SHP77 treated with DMSO at 0.1 percent for 48 hours (cell line): ENCODE data around the gene RNGTT.

Experiments used
- DNase-seq: peaks from one replicate; lab custom pipeline; 2025; lab: John Stamatoyannopoulos, UW

Gene RNGTT

GRCh38 chr6:88586371-88587149 lies 376.9 kb downstream of the RNGTT start:
- no peak for DNase-seq

- DNase-seq = no peak
Observed at GRCh38 chr6:88585276-88585692, 378.1 kb downstream of the RNGTT start.

DNA sequence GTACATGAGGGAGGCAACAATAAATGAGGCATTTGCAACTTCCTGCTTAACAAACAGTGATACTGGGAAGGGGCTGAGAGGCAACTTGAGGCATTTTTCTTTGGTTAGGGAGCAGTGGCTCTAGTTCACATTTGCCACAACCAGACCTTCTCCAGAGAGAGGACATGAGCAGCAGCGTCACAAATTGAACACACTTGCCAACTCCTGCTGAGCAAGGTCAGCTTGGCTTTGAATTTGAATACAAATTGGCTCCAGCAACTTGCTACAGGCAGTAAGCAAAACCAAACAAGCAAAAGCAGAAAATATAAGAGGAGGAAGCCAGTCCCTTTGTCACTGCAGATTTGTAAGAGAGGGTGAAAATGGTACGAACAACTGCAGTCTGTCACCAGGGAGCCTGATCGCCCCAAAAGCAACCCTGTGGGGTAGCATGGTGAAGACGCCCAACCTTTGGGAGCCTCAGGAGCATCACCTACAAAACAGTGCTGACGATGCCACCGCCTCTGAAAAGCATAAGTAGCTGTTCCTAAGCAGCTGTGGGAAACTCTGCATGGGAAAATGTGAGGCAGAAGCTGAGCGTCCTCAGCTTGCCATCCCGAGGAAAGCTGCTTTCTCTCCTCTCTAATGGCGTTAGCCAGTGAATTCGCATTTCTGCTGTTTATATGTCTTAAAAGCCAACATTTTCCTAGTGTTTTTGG lies 378.7 kb downstream of the RNGTT start:
- DNase-seq = no peak

GRCh38 chr6:88577461-88577860 lies 386.0 kb downstream of the RNGTT start:
- DNase-seq = no peak

DNA sequence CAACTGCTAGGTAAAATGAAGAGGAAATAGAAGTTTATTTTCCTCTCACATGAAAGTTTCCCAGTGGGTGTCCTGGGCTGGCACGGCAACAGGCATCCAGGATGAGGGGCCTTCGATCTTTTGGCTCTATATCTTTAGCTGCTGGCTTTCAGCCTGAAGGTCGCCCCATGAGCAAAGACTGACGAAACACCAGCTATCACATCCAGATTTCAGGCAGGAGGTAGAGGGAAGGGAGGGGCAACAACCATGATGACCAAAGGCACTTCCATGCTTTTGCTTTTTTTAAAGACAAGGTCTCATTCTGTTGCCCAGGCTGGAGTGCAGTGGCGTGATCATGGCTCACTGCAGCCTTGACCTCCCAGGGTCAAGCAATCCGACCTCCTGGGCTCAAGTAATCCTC lies 387.9 kb downstream of the RNGTT start:
- DNase-seq = no peak

DNA sequence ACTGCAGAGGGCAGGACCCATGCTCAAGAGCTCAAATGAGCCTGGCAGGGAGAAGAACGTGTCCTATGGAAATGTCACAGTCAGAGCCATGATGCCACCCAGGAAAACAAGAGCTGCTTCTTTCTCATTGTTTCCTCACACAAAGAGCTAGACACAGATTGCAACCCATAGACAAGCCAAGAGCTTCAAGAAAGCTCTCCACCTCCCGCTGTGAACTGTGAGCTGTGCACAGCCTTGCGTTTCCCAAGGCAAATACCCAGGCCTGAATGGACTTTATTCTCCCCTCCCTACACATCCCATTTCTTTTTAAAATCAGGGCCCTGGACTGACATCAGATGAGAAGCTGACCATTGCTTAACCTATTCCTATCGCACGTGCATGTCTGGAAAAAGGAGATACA lies 388.8 kb downstream of the RNGTT start:
- no peak for DNase-seq

- DNase-seq = no peak
Observed at GRCh38 chr6:88574031-88574430, 389.4 kb downstream of the RNGTT start.

- DNase-seq = no peak
Observed at GRCh38 chr6:88573561-88573960, 389.9 kb downstream of the RNGTT start.

DNA sequence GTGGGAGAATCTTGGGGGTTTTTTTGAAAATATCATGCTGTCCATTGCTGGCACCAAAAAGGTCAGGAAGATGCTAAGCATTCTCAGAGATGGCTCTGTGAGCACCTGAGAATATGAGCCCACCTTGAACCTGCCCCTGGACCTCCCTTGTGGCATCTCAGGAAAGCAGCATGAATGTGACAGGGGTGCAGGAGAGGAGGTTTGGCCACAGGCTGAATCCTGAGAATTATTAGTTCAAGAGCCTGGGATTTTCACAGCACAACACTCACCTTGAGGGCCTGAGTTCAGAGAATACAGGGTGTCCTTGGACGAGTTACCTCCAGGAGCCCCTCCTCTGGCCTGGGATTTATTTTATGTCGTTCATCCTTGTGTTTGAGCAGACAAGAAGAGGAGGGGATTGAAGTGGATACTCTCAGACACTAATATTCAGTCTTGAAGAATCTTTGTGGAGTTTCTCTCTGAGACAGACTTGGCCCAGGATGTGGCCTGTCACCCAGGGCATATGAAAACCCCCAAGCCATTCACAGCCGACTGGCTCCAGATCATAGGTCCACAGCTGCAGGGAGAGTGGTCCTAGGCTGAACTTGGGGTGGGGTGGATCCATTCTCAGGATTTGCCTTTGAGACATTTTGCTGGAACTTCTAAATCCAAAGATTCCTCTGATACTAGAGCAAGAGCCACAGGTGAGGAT lies 390.8 kb downstream of the RNGTT start:
- no peak for DNase-seq

GRCh38 chr6:88569959-88570358 lies 393.5 kb downstream of the RNGTT start:
- DNase-seq = no peak

DNA sequence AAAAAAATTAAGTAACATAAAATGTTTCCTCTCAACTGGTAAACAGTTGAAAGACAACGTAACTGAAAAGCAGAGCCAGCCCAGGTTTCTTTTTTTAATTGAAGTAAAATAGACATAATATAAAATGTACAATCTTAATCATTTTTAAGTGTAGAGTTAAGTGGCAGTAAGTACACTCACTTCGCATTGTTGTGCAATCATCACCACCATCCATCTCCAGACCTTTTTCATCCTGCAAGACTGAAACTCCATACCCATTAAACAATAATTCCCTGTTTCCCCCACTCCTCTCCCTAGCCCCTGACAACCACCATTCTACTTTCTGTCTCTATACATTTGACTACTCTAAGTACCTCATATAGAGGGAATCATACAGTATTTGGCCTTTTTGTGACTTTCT lies 395.7 kb downstream of the RNGTT start:
- DNase-seq = no peak

- no peak for DNase-seq
Observed at GRCh38 chr6:88566746-88567534, 396.5 kb downstream of the RNGTT start.

DNA sequence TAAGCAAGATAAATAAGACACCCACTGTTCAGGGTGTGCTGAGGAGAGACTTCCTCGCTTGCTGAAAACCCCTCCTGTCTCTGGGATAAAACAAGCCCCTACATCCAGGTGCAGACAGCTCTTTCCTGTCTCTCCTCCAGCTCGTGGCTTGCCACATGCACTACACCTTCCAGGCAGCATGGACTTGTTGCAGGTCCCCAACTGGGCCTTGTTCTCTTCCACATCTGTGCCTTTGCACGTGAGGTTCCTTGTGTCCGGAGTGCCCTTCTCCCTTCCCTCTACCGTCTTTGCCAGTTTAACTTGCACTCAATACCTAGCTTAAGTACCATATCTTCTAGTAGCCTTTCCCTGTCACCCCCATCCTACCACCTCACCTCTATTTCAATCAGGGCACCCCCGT lies 397.6 kb downstream of the RNGTT start:
- DNase-seq = no peak

DNA sequence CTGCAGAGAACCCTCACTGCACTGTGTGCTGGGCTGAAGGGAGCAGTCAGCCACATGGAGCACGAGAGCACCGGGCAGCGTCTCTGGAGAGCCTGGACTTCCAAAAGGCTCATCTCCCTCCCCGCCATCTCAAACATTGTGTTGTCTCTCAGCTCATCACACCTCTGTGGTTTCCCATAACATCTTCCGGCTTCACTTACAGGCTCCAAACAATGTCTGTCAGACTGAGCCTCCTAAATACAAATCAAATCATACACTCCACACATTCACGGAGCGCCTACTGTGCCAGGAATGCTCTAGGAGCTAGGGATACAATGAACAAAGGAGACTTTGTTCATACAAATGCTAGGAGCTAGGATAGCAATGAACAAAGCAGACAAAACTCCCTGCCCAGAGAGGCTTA lies 398.0 kb downstream of the RNGTT start:
- no peak for DNase-seq

GRCh38 chr6:88563277-88563625 lies 400.2 kb downstream of the RNGTT start:
- DNase-seq = no peak

DNA sequence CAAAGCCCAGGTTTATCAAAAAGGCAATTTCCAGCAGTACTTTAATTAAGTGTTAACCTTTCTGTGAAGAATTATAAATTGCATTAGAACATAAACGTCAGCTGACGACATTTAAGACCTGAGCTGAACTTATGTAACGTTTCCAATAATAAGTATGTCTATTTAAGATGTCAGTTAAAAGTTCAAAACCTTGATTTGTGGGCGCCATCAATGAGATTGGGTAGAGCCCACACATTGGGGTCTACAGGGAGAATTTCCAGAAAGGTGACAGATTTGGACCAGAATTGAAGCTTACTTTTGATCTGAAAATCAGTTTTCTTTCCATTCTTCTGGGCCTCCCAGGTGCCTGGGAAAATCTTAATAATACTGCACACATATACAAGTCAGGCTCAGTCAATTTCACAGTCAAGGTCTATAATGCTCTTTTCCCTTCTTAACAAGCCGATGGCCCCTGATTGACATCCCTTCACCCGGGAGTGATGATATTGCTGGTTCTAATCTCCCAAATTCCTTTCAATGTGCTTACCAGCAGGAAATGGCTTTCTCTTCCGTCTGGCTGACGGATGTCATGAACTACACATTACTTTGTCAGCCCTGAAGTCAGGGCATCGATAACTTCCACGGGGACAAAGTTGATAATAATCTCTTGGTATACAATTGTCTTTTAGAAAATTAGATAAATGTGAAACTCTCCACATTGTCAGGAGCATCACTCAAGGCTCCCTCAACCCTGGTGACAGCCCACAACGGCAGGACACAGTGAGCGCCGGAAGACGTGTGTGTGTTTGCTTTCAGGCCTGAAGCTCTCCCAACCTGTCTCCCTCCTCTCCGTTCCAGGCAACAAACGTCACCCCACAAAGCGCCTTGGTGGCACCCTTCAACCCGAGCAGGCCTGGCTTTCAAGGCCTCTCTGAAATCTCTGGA lies 400.8 kb downstream of the RNGTT start:
- DNase-seq = no peak

- no peak for DNase-seq
Observed at GRCh38 chr6:88561954-88562315, 401.5 kb downstream of the RNGTT start.

DNA sequence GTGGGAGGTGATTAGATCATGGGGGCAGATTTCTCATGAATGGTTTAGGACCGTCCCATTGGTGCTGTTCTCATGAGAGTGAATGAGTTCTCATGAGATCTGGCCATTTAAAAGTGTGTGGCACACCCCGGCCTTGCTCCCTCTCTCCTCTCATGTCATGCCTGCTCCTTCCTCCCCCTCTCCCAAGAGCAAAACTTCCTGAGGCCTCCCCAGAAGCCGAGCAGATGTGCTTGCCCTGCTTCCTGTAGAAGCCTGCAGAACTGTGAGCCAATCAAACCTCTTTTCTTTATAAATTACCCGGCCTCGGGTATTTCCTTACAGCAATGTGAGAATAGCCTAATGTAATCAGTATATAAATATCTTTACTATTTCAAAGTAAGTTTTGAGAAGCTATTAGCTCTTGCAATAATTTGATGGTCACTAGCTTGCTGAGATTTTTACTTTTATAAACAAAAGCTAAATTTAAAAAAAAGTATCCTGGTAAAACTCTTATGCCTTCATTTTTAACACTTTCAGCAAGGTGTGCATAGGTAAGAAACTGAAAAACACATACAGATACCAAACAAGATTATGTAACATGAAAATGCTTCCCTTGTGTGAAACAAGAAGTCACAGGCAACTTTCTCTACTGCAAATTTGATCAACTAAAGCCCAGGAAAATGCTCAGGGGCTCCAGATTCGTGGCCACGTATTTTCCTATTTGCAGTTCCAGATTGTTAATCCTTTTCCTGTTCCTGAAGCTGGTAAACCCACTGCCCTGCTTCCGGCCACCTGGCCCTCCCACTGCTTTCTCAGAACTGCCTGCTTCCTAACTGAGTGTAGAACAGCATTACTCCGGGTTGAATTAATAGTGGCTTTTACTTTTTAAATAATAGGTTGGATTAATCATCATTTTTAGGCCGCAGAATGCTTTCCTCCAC lies 402.1 kb downstream of the RNGTT start:
- DNase-seq = no peak
